OCI-LY7 (cell line): ENCODE measurements around the gene MGRN1.

Experiments used
- EZH2phosphoT487 ChIP-seq: fragments of 200-600 bp; sonication (generic); IDR thresholded peaks from 2 replicates; pipeline ENCODE4 v1.6.1; 2018; ENCODE audit warnings: low read depth, borderline replicate concordance, mild to moderate bottlenecking, mixed run types, antibody characterized with exemption, low read length, moderate library complexity, mixed read lengths
- TF ChIP-seq, protein P1 (sequence below): fragments of 200-600 bp; sonication (generic); conservative IDR thresholded peaks from 2 replicates; pipeline ENCODE4 v1.5.1; 2014; ENCODE audit warnings: mild to moderate bottlenecking, antibody characterized with exemption, low read length, moderate library complexity, mixed read lengths

DNA sequence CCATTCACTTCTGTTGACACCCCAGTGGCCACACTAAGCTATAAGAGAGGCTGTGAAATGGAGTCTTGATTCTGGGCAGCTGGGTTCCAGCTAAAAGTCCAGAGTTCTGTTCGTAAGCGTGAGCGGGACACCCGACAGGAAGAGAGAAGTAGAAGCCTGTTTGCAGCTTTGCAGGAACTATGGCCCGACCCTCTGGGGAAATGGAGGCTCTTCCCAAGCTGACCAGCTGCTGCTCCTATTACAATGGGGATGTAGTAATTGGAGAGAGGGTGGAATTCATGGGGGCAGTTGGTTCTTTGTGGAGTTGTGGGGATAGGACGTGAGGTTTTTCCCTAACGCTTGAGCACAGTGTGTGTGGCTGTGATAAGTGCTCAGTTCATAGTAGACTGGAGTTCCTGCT, 38.3 kb upstream of the MGRN1 start:
- TF ChIP-seq, protein P1, sequence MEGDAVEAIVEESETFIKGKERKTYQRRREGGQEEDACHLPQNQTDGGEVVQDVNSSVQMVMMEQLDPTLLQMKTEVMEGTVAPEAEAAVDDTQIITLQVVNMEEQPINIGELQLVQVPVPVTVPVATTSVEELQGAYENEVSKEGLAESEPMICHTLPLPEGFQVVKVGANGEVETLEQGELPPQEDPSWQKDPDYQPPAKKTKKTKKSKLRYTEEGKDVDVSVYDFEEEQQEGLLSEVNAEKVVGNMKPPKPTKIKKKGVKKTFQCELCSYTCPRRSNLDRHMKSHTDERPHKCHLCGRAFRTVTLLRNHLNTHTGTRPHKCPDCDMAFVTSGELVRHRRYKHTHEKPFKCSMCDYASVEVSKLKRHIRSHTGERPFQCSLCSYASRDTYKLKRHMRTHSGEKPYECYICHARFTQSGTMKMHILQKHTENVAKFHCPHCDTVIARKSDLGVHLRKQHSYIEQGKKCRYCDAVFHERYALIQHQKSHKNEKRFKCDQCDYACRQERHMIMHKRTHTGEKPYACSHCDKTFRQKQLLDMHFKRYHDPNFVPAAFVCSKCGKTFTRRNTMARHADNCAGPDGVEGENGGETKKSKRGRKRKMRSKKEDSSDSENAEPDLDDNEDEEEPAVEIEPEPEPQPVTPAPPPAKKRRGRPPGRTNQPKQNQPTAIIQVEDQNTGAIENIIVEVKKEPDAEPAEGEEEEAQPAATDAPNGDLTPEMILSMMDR: no peak
- no peak for TF ChIP-seq EZH2phosphoT487
